ENCODE results near the gene FOXP4. TPM values are rescaled to one million over a fixed set of nuclear protein-coding genes. Genes with fewer than 3 reads are reported as not detected.

The FOXP4 gene
- total and polyA plus RNA-seq, 2 of the 13 experiments (the other 11 are each of a cell fraction or from before 2014, with no cell fraction given), result 11.0 to 12.4 TPM

DNA sequence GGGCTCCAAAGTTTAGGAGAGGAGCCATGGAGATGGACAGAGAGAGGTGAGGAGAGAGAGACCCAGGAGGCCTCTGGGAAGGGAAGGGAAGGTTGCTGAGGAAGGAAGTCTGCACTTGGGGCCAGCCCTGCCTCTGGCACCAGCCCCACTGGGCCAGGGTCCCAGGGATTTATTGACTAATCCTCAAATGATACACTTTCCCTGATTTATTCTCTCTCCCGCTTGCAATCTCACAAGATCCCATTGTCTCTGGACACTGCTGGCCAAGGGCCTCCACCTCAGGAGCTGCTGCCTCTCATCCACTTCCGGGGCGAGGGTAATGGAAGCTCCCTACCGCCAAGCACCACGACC, 43.6 kb upstream of the FOXP4 start (continued):
- TF ChIP-seq, protein P1, sequence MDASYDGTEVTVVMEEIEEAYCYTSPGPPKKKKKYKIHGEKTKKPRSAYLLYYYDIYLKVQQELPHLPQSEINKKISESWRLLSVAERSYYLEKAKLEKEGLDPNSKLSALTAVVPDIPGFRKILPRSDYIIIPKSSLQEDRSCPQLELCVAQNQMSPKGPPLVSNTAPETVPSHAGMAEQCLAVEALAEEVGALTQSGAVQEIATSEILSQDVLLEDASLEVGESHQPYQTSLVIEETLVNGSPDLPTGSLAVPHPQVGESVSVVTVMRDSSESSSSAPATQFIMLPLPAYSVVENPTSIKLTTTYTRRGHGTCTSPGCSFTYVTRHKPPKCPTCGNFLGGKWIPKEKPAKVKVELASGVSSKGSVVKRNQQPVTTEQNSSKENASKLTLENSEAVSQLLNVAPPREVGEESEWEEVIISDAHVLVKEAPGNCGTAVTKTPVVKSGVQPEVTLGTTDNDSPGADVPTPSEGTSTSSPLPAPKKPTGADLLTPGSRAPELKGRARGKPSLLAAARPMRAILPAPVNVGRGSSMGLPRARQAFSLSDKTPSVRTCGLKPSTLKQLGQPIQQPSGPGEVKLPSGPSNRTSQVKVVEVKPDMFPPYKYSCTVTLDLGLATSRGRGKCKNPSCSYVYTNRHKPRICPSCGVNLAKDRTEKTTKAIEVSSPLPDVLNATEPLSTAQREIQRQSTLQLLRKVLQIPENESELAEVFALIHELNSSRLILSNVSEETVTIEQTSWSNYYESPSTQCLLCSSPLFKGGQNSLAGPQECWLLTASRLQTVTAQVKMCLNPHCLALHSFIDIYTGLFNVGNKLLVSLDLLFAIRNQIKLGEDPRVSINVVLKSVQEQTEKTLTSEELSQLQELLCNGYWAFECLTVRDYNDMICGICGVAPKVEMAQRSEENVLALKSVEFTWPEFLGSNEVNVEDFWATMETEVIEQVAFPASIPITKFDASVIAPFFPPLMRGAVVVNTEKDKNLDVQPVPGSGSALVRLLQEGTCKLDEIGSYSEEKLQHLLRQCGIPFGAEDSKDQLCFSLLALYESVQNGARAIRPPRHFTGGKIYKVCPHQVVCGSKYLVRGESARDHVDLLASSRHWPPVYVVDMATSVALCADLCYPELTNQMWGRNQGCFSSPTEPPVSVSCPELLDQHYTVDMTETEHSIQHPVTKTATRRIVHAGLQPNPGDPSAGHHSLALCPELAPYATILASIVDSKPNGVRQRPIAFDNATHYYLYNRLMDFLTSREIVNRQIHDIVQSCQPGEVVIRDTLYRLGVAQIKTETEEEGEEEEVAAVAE (CRISPR knock-in tag; IDR thresholded peaks at IDR 0.05; ENCODE audit: borderline replicate concordance), result no peak
- TF ChIP-seq TSC22D2 (CRISPR knock-in tag; IDR thresholded peaks at IDR 0.05; ENCODE audit: borderline replicate concordance) (no peak), CBFB (CRISPR knock-in tag; IDR thresholded peaks at IDR 0.05) (no peak), PAF1 (CRISPR knock-in tag; IDR thresholded peaks at IDR 0.05) (no peak), U2AF1 (optimal IDR thresholded peaks at IDR 0.05; ENCODE audit: low read depth, low read length) (no peak), TBL1XR1 (IDR thresholded peaks at IDR 0.05; ENCODE audit: borderline replicate concordance, low read length, partially characterized antibody) (no peak), AGO1 (IDR thresholded peaks at IDR 0.05; ENCODE audit: low read depth, low read length, poor library complexity, severe bottlenecking) (no peak), NFE2L2 (IDR thresholded peaks at IDR 0.05; ENCODE audit: low read length) (no peak), TCF7L2 (IDR thresholded peaks at IDR 0.05; ENCODE audit: low read depth, low read length) (no peak), SOX6 (IDR thresholded peaks at IDR 0.05) (no peak), SOX6 (CRISPR knock-in tag; IDR thresholded peaks at IDR 0.05) (no peak), TEAD2 (CRISPR knock-in tag; IDR thresholded peaks at IDR 0.05) (no peak)
- TF ChIP-seq, protein P2, sequence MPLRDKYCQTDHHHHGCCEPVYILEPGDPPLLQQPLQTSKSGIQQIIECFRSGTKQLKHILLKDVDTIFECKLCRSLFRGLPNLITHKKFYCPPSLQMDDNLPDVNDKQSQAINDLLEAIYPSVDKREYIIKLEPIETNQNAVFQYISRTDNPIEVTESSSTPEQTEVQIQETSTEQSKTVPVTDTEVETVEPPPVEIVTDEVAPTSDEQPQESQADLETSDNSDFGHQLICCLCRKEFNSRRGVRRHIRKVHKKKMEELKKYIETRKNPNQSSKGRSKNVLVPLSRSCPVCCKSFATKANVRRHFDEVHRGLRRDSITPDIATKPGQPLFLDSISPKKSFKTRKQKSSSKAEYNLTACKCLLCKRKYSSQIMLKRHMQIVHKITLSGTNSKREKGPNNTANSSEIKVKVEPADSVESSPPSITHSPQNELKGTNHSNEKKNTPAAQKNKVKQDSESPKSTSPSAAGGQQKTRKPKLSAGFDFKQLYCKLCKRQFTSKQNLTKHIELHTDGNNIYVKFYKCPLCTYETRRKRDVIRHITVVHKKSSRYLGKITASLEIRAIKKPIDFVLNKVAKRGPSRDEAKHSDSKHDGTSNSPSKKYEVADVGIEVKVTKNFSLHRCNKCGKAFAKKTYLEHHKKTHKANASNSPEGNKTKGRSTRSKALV (CRISPR knock-in tag; IDR thresholded peaks at IDR 0.05), result 0 out of 2 replicates have a peak, but pooled peaks have one; percentile 25
- TF ChIP-seq, protein P3, sequence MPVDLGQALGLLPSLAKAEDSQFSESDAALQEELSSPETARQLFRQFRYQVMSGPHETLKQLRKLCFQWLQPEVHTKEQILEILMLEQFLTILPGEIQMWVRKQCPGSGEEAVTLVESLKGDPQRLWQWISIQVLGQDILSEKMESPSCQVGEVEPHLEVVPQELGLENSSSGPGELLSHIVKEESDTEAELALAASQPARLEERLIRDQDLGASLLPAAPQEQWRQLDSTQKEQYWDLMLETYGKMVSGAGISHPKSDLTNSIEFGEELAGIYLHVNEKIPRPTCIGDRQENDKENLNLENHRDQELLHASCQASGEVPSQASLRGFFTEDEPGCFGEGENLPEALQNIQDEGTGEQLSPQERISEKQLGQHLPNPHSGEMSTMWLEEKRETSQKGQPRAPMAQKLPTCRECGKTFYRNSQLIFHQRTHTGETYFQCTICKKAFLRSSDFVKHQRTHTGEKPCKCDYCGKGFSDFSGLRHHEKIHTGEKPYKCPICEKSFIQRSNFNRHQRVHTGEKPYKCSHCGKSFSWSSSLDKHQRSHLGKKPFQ (CRISPR knock-in tag; IDR thresholded peaks at IDR 0.05; ENCODE audit: insufficient replicate concordance), result no peak
- TF ChIP-seq, protein P4, sequence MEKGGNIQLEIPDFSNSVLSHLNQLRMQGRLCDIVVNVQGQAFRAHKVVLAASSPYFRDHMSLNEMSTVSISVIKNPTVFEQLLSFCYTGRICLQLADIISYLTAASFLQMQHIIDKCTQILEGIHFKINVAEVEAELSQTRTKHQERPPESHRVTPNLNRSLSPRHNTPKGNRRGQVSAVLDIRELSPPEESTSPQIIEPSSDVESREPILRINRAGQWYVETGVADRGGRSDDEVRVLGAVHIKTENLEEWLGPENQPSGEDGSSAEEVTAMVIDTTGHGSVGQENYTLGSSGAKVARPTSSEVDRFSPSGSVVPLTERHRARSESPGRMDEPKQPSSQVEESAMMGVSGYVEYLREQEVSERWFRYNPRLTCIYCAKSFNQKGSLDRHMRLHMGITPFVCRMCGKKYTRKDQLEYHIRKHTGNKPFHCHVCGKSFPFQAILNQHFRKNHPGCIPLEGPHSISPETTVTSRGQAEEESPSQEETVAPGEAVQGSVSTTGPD (CRISPR knock-in tag; IDR thresholded peaks at IDR 0.05), result no peak
- TF ChIP-seq, protein P5, sequence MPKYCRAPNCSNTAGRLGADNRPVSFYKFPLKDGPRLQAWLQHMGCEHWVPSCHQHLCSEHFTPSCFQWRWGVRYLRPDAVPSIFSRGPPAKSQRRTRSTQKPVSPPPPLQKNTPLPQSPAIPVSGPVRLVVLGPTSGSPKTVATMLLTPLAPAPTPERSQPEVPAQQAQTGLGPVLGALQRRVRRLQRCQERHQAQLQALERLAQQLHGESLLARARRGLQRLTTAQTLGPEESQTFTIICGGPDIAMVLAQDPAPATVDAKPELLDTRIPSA (CRISPR knock-in tag; IDR thresholded peaks at IDR 0.05; ENCODE audit: borderline replicate concordance), result no peak
- TF ChIP-seq, protein P6, sequence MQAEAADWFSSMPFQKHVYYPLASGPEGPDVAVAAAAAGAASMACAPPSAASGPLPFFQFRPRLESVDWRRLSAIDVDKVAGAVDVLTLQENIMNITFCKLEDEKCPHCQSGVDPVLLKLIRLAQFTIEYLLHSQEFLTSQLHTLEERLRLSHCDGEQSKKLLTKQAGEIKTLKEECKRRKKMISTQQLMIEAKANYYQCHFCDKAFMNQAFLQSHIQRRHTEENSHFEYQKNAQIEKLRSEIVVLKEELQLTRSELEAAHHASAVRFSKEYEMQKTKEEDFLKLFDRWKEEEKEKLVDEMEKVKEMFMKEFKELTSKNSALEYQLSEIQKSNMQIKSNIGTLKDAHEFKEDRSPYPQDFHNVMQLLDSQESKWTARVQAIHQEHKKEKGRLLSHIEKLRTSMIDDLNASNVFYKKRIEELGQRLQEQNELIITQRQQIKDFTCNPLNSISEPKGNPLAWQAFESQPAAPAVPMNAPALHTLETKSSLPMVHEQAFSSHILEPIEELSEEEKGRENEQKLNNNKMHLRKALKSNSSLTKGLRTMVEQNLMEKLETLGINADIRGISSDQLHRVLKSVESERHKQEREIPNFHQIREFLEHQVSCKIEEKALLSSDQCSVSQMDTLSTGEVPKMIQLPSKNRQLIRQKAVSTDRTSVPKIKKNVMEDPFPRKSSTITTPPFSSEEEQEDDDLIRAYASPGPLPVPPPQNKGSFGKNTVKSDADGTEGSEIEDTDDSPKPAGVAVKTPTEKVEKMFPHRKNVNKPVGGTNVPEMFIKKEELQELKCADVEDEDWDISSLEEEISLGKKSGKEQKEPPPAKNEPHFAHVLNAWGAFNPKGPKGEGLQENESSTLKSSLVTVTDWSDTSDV (CRISPR knock-in tag; IDR thresholded peaks at IDR 0.05), result 0 out of 2 replicates have a peak, but pooled peaks have one; percentile 29

All from HepG2 (cell line).